GM21737 (cell line): Measurements from ENCODE around the gene F5.

Source experiments
- ATAC-seq: cut with Tn5 transposase; IDR thresholded peaks from one replicate; pipeline ENCODE4 v1.9.1; 2021; ENCODE audit warnings: mild to moderate bottlenecking, moderate library complexity; ENCODE audit not compliant: unreplicated experiment

Gene F5

GRCh38 chr1:169586395-169587255 lies at the start of gene F5:
Gene F5, minus strand, starts transcription at chr1:169586481. Its CDS starts 95 bp downstream, at chr1:169586386.
- ATAC-seq: peak; percentile 99

GRCh38 chr1:169634877-169635276 lies 48.6 kb upstream of the F5 start:
- ATAC-seq: no peak

- no peak for ATAC-seq
Measured at GRCh38 chr1:169634145-169634544, 47.9 kb upstream of the F5 start.

GRCh38 chr1:169631249-169631648 lies 45.0 kb upstream of the F5 start:
- ATAC-seq: no peak

GRCh38 chr1:169630006-169630405 lies 43.7 kb upstream of the F5 start, which contains the start of gene SELP:
Gene SELP, minus strand, starts transcription at chr1:169630124. Its CDS starts 50 bp downstream, at chr1:169630074.
- no peak for ATAC-seq

- ATAC-seq: no peak
Measured at GRCh38 chr1:169624912-169625311, 38.6 kb upstream of the F5 start.

GRCh38 chr1:169624122-169624521 lies 37.8 kb upstream of the F5 start:
- no peak for ATAC-seq

GRCh38 chr1:169623132-169623926 lies 37.0 kb upstream of the F5 start:
- ATAC-seq: no peak

- ATAC-seq: no peak
Measured at GRCh38 chr1:169620565-169620964, 34.3 kb upstream of the F5 start.

- ATAC-seq: no peak
Measured at GRCh38 chr1:169618367-169618766, 32.1 kb upstream of the F5 start.

- no peak for ATAC-seq
Measured at GRCh38 chr1:169615803-169616202, 29.5 kb upstream of the F5 start.

GRCh38 chr1:169610858-169611257 lies 24.6 kb upstream of the F5 start:
- no peak for ATAC-seq

- no peak for ATAC-seq
Measured at GRCh38 chr1:169610108-169610507, 23.8 kb upstream of the F5 start.

GRCh38 chr1:169608226-169608625 lies 21.9 kb upstream of the F5 start:
- no peak for ATAC-seq

GRCh38 chr1:169604781-169605560 lies 18.7 kb upstream of the F5 start:
- no peak for ATAC-seq

- no peak for ATAC-seq
Measured at GRCh38 chr1:169601096-169601881, 15.0 kb upstream of the F5 start.

GRCh38 chr1:169595764-169596711 lies 9.8 kb upstream of the F5 start:
- no peak for ATAC-seq

- no peak for ATAC-seq
Measured at GRCh38 chr1:169594391-169594790, 8.1 kb upstream of the F5 start.

GRCh38 chr1:169590932-169591331 lies 4.7 kb upstream of the F5 start:
- no peak for ATAC-seq
